HG03280 (cell line): ENCODE data around the gene UBE2A.

Experiments
- ATAC-seq: cut with Tn5 transposase; IDR thresholded peaks from one replicate; pipeline ENCODE4 v1.9.1; 2021; ENCODE audit warnings: mild to moderate bottlenecking, moderate library complexity; ENCODE audit not compliant: unreplicated experiment

The UBE2A gene

DNA sequence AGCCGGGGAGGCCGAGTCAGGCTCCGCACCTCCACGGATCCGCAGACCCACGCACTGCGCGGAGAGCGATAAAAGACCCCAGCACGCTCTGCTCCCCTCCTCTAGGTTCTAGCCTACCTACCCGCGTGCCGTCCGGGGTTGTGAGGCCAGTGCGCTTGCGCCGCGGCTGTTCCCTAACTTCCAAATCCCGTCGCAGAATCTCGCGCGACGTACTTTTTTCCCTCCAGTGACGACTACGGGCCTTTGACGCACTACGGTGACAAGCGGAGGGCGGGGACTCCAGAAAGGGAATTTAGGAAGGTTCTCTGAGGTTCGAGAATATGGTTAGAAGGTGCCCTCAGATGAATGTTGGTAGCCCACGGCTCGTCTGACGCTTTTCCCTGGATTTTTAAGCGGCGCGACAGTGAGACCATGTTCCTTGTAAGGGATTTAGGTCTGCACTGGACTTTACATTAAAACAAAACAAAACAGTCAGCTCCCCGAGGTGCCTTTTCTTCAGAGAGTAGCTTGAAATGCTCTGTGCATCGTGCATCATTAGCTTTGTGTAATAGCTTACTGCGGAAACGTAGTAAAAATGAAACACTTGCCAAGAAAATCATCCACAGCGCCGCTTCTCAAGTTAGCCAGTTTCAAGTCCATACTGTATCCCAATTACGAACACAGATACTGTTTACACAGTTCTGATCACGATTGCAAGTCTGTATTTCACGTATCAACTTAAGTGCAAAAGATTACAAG lies 32.1 kb downstream of the UBE2A start, which contains the start of gene NKRF:
Gene NKRF (minus strand): TSS at position 145 of the 738 bp plus-strand sequence.
- peak; percentile 85 for ATAC-seq

DNA sequence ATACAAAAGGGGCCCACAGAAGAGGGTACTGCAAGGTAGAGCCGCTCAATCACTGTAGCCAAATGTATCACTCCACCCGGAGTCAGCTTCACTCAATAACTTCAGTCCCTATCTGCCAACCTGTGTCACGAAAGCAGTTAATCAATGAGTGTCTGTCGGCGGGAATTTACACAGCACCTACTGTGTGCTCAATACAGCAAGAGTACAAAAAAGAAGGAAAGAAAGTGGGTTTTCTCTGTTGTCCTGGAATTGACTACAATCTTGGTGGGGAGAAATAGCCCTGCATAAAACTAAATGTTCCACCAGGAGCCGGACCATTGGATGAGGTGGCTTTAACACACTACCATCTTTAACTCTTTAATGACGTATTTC lies 32.6 kb downstream of the UBE2A start:
- no peak for ATAC-seq

DNA sequence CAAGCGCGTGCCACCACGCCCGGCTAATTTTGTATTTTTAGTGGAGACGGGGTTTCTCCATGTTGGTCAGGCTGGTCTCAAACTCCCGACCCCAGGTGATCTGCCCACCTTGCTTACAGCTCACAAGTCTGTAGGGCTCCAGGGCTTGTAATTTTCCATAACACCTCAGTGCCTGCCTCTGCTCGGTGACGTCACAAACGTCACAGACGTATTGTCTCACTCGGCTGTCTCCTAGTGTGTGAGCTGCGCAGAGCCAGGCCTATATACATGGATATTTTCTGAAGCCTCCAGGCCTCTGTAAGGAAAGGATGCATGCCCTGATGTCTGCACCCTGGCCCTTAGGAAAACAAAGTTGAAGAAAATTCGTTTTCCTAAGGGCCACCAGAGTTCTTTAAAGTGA lies 40.4 kb downstream of the UBE2A start:
- ATAC-seq, result no peak

DNA sequence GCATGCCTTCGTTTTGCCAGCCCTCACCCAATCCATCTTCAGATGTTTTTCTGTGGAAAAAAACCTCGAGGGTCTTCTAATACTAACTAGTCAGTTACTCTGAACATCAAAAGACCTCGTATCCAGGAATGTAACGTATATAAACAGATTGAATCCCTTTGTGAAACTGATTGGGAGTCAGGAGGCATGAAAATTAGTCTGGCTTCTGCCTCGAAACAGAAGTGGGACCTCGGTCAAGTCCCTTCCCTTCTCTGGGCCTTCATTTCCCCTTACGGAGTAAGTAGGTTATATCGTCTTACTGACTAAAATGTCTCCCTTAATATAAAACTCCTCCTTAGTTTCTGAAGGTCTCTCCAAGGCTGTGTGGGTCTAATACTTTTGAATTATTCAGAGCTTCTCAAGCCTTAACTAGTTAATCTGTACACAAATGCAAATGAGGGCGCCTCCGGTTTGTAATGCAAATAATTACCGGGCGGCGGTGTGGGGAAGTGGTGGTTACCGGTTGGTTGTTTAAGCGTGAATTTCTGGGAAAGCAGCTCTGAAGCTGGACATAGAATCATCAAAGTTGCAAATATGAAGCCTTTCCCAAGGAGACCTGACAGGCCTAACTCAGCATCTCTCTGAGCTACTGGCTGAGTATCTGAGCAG lies 43.3 kb downstream of the UBE2A start:
- no peak for ATAC-seq

DNA sequence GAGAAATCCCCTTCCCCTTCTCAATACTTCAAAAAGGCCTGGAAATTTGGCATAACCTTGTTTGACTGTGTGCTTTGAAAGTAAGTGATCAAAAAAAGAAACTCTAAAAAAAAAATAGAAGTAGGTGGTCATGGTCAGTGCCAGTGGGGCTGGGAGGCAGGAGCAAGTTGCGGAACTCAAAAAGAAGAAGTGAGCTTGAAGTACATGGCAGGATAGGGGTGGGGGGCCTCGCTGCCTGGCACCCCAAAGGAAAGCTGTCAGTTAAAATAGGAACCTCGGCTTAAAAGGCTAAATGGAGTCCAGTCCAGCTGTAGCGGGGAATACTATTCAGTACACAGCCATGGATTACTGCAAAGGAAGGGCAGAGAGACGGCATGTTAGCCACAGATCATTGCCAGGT lies 44.1 kb downstream of the UBE2A start:
- no peak for ATAC-seq

DNA sequence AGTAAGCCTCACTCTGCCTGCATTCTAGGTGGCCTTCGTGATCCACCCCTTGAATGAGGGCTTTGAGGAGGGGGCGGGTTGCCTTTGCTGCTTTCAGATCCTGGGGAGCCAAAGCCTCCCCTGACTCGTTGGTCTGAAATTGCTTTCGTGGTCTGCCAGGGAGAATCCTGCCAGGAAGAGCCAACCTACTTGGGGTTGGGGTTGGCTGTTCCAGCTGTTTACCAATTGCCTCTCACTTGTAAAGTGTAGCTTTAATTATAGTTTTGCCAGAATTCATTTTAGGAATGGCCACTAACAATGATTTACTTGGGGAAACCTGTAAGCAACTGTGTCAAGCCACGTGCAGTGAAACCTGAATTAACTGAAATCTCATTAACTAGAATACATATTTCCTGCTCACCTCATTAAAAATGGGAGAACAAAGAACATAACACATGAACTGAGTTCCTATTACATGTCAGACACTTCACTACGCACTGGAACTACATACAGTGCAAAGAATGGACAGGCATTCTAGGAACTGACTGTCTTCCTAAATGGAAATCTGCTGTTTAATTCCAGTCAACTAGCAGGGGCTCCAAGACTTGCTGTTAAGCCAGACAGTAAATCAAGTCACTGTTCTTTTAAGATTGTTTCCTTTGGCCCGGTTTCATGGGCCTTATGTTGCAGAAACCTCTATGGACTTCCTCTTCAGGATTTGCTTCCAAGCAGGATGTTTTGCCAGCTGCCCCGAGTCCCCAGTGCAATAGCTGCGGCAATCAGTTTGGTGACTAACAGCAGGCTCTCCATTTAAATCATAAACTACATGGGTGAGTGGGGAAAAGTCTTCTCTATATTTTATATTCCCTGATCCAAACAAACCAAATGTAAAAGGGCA lies 48.2 kb downstream of the UBE2A start:
- ATAC-seq, result no peak

DNA sequence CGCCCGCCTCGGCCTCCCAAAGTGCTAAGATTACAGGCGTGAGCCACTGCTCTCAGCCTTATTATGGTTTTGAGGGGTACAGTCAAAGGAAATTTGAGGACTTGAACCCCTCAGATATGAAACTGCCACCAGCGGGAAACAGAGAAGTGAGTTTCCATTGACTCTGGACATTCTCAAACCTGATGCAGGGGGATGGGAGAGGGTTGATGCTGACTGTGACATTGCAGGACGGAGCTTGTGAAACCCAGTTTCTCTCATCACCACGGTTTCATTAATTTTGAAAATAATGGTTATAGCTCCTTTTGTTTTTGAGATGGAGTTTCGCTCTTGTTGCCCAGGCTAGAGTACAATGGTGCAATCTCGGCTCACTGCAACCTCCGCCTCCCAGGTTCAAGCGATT lies 50.1 kb downstream of the UBE2A start:
- no peak for ATAC-seq

DNA sequence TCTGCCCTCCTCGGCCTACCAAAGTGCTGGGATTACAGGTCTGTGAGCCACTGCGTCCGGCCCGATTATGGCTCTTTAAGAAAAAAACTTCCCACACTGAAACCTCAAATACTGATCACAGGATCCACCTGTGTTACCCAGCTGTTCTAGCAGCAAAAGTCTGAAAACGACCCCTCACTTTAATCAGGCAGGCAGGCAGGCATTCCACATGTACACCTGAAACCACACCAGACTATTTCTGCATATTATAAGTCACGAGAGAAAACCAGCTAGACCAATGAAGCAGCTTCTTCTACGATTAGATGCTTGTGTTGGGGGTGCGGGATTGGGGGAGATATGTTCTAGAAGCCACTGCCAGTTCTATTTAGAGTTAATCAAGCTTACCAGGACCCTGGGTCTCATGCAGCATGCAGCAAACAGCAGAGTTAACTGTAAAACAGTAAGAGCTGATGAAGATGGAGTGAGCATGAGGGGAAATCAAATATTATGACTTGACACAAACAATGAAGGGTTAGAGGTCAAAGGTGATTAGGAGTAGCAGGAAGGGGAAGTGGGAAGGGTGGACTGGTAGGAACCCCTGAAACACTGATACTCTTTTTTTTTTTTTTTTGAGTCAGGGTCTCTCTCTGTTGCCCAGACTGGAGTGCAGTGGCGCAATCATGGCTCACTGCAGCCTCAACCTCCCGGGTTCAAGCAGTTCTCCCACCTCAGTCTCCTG lies 50.7 kb downstream of the UBE2A start:
- no peak for ATAC-seq

DNA sequence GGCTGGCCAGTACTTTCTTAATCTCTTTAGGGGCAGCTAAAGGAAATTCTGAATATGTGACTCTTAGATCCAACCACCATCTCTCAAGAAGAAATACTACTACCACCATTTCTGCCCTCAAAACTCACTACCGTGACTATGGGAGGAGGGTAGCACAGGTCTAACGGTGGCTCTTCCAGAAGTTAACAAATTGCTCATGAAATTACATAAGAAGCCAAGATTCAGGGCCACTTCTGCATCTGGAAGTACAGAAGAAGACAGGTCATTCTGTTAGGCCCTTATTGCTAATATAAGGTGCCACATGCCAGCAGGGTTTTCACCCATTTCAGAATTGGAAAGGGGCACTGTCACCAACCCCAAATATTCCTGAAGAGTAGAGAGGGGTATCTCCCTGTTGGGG lies 51.5 kb downstream of the UBE2A start:
- ATAC-seq, result no peak
